NT2/D1 (cell line): ENCODE data around the gene ZNF334.

Experiments used
- DNase-seq: peaks from one replicate; pipeline ENCODE4 v3.0.0-alpha.2; 2011; ENCODE audit warnings: low read depth, low spot score
- H3K27me3 ChIP-seq: 2 replicates; pipeline ENCODE4 v1.6.0; 2011; ENCODE audit warnings: mild to moderate bottlenecking; ENCODE audit not compliant: insufficient read length, insufficient read depth
- H3K36me3 ChIP-seq: 2 replicates; pipeline ENCODE4 v1.6.1; 2011; ENCODE audit warnings: mild to moderate bottlenecking, low read length, mixed read lengths; ENCODE audit not compliant: insufficient read depth, insufficient read length
- H3K4me1 ChIP-seq: 2 replicates; pipeline ENCODE4 v1.5.1; 2011; ENCODE audit not compliant: insufficient read depth, insufficient read length
- H3K4me3 ChIP-seq: 2 replicates; pipeline ENCODE4 v1.5.1; 2011; ENCODE audit warnings: low read depth; ENCODE audit not compliant: insufficient read length
- H3K9ac ChIP-seq: 2 replicates; pipeline ENCODE4 v1.6.0; 2011; ENCODE audit warnings: low read depth; ENCODE audit not compliant: insufficient read length
- H3K9me3 ChIP-seq: 2 replicates; pipeline ENCODE4 v1.5.1; 2011; ENCODE audit warnings: mild to moderate bottlenecking, low read length; ENCODE audit not compliant: insufficient read depth
- SUZ12 ChIP-seq: IDR thresholded peaks from 2 replicates; pipeline ENCODE4 v1.6.1; 2011; ENCODE audit not compliant: insufficient read length, insufficient read depth; ENCODE audit errors: extremely low read depth
- YY1 ChIP-seq: IDR thresholded peaks from 2 replicates; pipeline ENCODE4 v1.6.1; 2011; ENCODE audit not compliant: insufficient read length, insufficient read depth
- ZNF274 ChIP-seq: IDR thresholded peaks from 2 replicates; pipeline ENCODE4 v1.6.1; 2011; ENCODE audit warnings: mild to moderate bottlenecking, low read depth, low read length

Gene ZNF334

GRCh38 chr20:46557231-46557956, 44.0 kb upstream of the ZNF334 start:
- Histone ChIP-seq H3K9ac (no peak overlapping the region), H3K36me3 (no peaks in the 10 kb centered on the region), H3K4me3 (no peak overlapping the region), H3K27me3 (no peaks in the 10 kb centered on the region), H3K4me1 (peaks cover 14% of the 10 kb centered on the region), H3K9me3 (no peaks in the 10 kb centered on the region)
- no peak for DNase-seq
- TF ChIP-seq YY1 (no peak), SUZ12 (no peak), ZNF274 (no peak)

GRCh38 chr20:46555370-46555956, 42.1 kb upstream of the ZNF334 start:
- Histone ChIP-seq H3K4me3 (no peak overlapping the region), H3K9me3 (no peaks in the 10 kb centered on the region), H3K27me3 (no peaks in the 10 kb centered on the region), H3K36me3 (no peaks in the 10 kb centered on the region), H3K9ac (no peak overlapping the region), H3K4me1 (peaks cover 21% of the 10 kb centered on the region)
- TF ChIP-seq SUZ12 = no peak
- TF ChIP-seq ZNF274 = no peak
- TF ChIP-seq YY1 = no peak
- DNase-seq = no peak

- H3K4me3 ChIP-seq = no peak overlapping the region
- DNase-seq = no peak
- H3K9me3 ChIP-seq = no peaks in the 10 kb centered on the region
- H3K9ac ChIP-seq = no peak overlapping the region
- H3K27me3 ChIP-seq = no peaks in the 10 kb centered on the region
- H3K4me1 ChIP-seq = peaks cover 21% of the 10 kb centered on the region
- TF ChIP-seq ZNF274 (no peak), SUZ12 (no peak), YY1 (no peak)
- no peaks in the 10 kb centered on the region for H3K36me3 ChIP-seq
Observed at GRCh38 chr20:46554828-46555227, 41.5 kb upstream of the ZNF334 start.

GRCh38 chr20:46553926-46554325, 40.6 kb upstream of the ZNF334 start:
- DNase-seq = no peak
- Histone ChIP-seq H3K27me3 (no peaks in the 10 kb centered on the region), H3K9ac (no peak overlapping the region), H3K9me3 (no peaks in the 10 kb centered on the region), H3K36me3 (no peaks in the 10 kb centered on the region), H3K4me1 (peaks cover 21% of the 10 kb centered on the region), H3K4me3 (no peak overlapping the region)
- no peak for TF ChIP-seq SUZ12
- TF ChIP-seq YY1 = no peak
- no peak for TF ChIP-seq ZNF274

GRCh38 chr20:46552460-46553420, 39.4 kb upstream of the ZNF334 start:
- Histone ChIP-seq H3K4me3 (no peak overlapping the region), H3K9ac (no peak overlapping the region)
- no peak for TF ChIP-seq SUZ12
- TF ChIP-seq ZNF274 = no peak
- TF ChIP-seq YY1 = no peak

GRCh38 chr20:46551522-46552381, 38.4 kb upstream of the ZNF334 start:
- no peak for TF ChIP-seq YY1
- no peak for TF ChIP-seq ZNF274
- no peak for TF ChIP-seq SUZ12
- DNase-seq = no peak
- Histone ChIP-seq H3K9ac (no peak overlapping the region), H3K4me3 (no peak overlapping the region), H3K4me1 (peaks cover 17% of the 10 kb centered on the region), H3K36me3 (no peaks in the 10 kb centered on the region), H3K9me3 (no peaks in the 10 kb centered on the region), H3K27me3 (no peaks in the 10 kb centered on the region)

More at GRCh38 chr20:46552460-46553420, 39.4 kb upstream of the ZNF334 start:
- Histone ChIP-seq H3K36me3 (no peaks in the 10 kb centered on the region), H3K27me3 (no peaks in the 10 kb centered on the region), H3K9me3 (no peaks in the 10 kb centered on the region), H3K4me1 (peaks cover 17% of the 10 kb centered on the region)
- no peak for DNase-seq
